GOT3 (cell line): Measurements from ENCODE around the gene METRN.
"Not testable (repeated sequence)": the region's sequence is repeated elsewhere in the genome, so short reads cannot be mapped to it uniquely, and the experiment has no call there.

Experiments
- DNase-seq: peaks from one replicate; lab custom pipeline; 2025; ENCODE audit warnings: mixed read lengths; lab: John Stamatoyannopoulos, UW

The METRN gene

DNA sequence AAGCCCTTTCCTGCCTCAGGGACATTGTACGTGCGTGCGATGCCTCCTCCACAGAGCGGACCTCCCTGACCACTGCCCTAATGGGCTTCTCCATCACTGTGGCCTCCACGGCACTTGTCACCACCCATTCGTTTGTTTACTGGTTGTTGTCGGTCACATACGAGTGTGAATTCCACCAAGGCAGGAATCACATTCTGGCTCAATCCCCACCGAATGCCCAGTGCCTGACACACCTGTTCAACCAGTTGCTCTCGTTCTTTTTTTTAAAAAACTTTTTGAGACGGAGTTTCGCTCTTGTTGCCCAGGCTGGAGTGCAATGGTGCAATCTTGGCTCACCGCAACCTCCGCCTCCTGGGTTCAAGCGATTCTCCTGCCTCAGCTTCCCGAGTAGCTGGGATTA is 23.7 kb upstream of the METRN start:
- not testable (repeated sequence) for DNase-seq

DNA sequence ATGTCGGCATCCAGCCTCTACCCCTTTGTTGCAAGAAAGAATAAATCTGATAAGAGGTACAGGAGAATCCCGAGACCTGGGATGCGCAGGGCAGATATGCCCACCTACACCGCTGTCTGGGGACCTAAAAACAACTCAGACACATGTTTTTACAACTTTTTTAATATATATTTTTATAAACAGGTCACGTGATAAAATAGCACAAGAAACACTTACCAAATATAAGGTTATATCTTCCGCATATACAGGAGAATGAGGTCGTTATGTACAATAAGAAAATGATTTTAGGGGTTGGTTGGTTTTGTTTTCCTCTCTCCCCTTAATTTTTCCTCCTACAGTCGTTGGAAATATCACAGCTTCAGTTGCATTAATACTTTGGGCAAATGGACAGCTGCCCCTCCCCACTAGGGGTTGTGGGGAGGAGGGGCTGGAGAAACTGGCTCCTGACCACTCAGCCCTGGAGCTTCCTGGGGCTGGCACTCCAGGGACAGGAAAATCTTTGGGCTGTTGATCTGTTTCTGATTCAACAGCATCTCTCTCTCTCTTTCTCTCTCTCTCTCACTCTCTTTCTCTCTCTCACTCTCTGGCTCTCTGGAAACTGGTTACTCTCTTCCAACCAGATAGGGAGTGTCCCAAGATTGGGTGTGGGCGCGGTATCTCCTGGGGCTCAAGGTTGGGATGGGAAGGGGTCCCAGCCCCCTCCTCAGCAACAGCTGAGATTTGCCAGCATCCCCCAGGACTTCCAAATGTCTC is 22.4 kb upstream of the METRN start:
- no peak for DNase-seq

DNA sequence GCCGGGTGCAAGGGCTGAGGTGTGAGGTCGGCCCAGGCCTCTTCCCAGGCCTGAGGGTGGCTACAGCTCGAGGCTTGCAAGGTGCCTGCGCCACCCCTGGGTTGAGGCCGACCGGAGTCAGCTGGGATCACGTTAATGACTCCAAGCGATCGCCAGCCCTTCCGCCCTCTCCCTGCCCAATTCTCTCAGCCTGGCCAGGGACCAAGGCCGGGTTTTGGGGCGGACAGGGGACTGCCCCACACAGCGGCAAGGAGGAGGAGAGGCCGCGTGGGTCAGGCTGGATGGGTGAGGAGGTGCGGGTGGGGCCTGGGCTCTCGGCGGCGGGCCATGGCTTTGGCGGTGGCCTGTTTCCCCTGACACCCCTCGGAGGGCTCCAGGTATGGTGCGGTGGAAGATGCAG is 21.6 kb upstream of the METRN start:
- DNase-seq = no peak

DNA sequence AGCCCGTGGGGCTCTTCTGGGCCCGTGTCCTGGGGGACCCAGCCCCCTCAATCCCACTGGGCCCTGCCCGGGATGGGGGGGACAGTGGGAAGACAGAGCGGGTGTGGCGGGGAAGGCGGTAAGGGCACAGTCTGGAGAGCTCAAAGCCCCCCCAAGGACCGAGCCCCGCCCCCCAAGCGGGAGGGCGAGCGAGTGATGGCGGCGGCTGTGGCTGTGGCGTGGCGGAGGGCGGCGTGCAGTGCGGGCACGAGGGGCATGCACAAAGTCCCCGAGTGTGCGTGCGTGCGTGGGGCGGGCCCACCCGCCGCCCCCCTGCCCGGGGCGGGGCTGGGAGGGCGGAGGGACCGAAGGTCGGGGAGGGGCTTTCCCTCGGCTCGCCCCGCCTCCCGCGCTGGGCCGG is 21.2 kb upstream of the METRN start:
- DNase-seq = no peak

DNA sequence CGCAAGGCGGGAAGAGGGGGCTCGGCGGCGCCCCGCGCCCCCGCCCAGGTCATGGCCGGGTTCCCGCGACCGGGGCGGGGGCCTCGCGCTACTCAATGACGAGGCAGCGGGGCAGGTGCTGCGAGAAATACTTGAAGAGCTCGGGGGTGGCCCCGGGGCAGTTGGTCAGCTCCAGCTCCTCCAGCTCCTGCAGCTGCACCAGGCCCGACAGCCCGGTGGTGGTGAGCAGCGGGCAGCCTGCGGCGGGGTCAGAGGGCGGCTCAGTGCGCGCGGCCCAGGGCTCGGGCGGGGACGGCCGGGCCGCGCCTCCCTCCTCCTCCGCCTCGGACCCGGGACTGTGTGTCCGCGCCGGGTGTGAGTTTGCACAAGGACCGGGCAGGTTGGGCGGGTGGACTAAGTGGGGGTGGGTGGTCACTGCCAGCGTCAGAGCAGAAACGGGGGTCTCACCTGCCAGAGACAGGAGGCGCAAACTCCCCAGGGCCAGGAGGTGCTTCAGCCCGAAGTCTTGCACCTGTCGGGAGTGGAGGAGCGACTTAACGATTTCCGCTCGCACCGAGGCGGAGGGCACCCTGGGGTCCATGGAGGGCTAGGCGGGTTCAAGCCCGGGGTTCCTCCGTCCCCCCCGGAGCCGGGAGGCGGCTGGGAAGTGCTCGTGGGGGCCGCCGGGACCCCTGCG is 20.6 kb upstream of the METRN start:
- DNase-seq = no peak

DNA sequence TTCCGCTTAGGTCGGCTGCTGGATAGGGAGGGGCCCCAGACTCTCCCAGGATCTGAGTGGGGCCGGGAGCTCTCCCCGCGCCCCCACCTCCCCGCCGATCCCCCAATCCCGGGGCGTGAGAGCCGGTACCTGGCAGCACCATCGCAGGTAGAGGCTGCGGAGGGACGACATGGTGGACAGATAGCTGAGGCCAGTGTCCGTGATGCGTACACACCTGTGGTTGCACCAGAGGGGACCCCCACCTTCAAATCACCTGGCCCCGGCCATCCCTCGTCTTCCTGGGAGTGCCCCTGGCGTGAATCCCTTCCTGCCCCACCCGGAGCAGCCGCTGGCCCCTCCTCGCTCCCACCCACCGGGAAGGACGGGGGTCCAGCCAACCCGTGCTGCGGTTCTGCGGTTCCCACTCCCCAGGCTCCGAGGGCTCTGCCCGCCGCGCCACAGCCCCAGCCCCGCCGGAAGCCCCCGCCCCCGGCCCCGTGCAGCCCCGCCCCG is 20.0 kb upstream of the METRN start:
- DNase-seq = no peak

DNA sequence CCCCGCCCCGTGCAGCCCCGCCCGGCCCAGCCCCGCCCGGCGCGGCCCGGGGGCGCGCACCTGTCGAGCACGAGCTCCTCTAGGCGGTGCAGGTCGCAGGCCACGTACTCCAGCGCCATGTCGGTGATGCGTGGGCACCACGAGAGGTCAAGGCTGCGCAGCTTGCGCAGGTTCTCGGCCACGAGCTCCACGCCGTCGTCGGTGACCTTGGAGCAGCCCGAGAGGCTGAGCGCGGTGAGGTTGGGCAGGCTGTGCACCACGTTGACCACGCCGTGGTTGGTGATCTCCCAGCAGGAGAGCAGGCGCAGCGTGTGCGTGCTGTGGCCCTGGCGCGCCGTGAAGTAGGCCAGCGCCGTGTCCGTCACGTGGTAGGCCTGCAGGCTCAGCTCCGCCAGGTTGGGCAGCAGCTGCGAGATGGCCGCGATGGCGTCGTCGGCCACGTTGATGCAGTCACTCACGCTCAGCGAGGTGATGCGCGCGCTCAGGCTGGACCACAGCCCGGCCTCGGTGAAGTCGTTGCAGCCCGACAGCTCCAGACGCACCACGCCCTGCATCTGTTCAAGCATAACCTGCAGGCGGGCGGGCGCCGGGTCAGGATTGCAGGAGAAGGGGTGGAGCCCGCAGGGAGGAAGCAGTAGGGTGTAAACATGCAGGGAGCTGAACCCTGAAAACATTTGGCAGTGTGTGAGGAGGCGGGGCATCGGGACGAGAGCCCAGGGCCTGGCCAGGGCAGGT is 19.4 kb upstream of the METRN start:
- DNase-seq = no peak

DNA sequence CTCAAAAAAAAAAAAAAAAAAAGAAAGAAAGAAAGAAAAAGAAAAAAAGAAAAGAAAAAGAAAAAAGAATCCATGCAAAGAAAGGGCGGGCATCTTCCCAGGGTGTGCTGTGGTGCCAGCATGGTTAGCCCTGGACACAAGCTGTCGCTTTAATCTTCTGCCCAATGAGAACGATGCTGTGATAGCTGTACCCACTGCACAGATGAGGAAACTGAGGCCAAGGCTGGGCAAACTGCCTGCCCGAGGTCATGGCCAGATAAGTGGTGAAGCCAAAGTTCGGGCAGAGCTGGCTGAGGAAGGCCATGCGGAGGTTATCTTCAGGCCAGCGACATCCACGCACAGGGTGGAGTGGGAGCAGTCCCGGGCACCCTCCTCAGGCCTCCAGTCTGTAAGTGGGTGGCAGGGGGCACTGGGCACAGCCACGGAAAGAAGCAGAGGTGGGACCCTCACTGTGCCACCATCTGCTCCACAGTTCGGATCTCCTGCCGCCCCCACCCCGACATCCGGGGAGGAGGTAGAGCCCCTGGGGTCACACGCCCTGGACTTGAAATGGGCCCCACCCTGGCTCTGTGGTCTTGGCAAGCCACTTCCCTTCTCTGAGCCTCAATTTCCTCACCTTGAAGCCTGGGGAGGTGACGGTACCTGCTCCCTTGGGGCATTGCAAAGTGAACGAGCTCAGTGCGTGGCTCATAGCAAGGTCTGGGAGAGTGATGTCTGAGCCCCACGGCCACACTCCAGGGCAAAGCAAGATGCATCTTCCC is 15.8 kb upstream of the METRN start:
- DNase-seq = no peak

DNA sequence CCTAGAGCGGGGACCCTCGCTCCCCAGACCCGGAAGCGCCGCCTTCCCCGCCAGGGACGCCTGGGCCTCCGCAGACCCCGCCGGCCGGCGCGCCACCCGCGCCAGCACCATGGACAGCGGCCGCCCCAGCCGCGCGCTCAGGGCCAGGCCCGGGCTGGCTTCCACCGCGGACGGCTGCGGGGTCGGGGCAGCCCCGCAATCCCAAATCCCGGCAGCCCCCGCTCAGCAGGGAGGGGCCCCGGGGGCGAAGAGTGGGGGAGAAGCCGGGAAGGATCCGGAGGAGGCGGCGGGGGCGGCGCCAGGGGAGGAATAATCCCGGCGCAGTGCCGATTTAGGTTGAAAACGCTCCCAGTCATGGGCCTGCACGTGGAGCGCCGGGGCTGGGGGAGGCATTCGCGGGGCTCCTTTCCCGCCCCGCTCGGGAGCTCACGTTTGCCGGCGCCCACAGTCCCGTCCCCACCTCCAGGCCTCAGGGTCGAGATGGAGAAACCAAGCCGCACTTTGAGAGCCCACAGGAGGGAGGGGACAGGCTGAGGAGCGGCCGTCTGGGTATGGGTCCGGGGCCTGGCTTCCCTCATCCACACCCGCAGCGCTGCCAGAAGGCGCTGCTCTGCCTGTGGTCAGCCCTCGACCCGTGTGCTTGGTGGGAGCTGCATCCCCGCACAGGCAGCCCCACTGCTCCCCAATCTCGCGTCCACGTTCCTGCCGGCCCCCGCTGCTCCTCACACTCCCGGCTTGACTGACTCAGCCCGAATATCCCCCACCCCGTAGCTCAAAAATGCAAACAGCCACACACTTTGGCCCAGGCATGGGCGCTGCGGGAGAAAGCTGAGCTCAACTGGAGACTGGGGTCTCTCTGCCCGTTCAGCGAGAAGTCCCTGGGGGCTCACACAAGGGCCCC is 14.0 kb upstream of the METRN start:
- DNase-seq = no peak

DNA sequence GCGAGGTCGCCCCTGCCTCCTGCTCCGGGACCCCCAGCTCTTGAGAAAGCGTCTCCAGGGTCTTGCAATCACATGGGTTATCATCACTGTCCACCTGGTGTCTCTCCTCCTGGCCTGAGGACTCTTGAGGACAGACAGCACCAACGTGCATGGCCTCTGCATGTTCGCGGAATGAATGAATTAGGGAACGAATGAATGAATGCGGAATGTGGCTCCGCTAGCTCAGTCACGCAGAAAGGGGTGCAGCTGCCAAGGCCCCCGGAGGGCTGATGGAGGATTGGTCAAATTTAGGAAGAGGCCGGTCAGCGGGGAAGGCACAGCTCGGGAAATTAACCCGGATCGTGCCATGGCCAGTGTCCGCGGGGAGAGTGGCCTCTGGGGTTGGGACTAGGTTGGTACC is 12.6 kb upstream of the METRN start:
- no peak for DNase-seq

DNA sequence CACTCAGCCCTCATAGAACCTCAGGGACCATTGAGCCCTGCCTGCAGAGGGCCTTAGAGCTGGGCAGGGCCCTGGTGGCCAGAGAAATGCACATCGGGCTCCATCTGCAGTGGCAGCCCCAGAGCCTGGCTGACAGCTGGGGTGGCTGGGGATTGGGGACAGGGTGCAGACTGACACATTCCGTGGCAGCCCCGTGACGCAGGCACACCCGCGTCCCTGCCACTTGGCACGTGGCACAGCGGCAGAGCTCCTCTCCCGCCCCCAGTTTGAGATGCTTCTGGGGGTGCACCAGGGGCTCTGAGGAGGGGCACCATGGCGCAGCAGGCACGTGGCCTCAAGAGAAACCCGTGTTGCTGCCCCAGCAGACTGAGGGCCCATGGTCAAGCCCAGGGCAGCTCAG is 11.5 kb upstream of the METRN start:
- DNase-seq = no peak

DNA sequence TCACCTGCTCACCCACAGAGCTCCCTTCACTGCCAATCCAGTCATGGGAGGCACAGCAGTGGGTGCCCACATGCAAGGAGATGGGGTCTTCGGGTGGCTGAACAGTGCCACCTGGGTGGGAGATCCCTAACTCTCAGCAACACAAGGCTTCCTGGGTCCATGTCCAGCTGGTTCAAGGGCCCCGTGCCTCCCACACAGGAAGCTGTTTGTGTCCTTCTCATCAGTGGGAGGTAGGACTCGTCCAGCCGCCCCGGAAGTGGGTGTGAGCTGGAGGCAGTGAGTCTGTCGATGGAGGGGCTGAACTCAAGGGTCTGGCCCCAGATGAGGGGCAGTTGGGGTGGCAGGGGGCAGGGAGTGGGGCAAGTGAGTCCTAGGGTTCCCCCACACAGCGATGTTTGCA is 10.9 kb upstream of the METRN start:
- DNase-seq = no peak

DNA sequence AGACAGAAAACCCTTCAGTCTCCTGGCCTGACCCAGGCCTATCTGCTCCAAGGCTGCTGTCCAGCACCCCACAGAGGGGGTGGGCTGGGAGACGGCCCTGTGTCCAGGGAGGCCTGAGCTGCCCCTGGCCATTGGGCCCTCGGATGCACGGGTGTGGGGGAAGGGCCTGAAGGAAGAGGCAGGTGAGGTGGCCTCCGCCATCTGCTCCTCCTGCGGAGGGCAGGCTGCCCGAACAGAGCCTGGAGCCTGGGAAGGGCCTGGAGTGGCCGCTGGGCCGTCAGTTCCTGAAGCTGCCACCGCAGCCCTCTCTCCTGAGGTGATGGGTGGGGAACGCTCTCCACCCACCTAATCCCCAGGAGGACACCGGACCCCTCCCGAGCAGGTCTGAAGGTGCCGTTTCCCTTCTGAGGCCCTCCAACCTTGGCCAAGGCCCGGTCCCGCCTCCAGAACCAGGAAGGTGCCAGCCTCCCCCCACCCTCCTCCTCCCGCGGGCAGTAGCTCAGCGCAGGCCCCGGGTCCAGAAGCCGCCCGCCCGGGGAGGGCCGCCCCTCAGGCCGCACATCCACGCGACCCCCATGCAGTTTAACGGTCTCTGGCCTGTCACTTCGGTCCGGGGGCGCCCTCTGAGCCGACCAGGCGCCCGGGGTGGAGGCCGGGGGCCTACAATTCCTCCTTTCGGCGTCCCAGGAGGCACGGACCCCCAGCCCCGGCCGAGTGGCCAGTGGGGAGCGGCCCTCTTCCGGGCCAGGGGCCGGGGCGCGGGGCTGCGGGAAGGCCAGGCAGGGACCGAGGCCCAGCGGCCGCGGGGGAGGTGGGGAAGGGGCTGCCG is 10.2 kb upstream of the METRN start:
- no peak for DNase-seq

DNA sequence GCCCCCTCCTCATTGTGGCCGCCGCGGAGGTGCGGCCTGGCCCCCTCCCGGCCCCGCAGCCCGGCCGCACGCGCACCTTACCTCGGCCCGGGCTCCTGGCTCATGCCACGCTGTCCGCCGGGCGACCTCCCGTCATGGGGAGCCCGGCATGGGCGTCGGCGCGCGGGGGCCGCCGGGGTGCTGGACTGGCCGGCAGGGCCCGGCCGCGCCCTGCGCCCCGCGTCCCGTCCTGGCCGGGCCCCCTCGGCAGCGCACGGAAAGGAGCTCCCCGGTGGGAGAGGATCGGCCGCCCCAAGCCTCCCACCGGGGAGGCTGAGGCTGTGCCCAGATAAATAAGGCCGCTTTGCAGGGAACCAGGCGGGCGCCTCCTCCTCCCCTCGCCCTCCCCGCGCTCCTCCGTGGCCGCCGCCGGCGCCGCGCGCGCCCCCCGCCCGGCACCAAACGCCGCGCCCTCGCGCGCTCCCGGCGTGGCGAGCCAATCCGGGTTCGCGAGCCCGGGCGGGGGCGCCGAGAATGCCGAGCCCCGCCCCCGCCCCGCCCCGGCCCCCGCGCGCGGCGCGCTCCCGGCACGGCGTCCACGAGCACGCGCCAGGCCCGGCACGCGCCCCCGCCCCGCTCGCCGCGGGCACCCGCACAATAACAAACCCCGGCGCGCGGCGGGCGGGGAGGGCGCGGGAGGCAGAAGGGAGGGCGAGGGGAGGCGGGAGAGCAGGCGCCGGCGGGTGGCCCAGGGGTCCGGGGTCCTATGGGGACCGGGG is 9.3 kb upstream of the METRN start, which contains the start of gene FBXL16:
TSS of gene FBXL16 (minus strand) at position 371 of the 758 bp plus-strand sequence. CDS start 8,396 bp downstream, outside the sequence.
- DNase-seq = no peak

DNA sequence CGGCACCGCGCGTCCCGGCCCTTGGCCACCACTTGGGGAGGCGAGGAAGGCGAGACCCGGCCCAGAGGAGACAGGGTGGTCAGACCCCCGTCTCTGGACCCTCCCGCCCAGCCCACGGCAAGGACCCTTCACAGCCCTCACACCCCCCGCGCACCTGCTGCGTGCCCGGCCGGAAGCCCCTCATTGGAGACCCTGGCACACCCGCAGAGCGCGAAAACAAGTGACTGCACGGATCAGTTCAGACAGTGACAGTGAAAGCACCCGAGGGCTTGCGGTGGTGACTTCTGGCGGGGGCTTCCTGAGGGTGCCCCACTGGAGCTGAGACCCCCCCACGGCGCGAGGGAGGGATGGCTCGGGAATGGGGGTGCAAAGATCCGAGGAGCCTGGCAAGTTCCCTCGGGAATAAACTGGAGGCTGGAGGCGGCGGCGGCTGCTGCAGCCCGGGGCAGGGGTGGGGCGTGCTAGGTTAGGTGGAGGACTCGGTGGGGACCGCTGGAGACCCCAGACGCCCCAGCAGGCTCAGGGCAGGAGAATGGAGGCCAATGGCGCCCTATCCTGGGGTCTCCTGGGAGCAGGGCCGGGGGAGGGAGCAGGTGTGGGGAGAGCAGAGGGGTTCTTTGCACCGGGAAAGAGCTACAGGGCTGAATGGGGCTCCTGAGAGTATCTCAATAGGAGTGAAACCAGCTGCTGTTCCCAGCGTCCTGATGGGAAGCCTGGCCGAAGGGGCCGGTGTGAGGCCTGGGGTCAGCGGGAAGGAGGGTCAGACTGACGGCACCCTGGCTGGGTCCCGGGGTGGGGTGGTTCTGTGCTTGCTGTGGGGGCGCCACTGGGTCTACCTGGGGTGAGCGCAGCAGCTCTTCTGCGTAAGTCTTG is 8.5 kb upstream of the METRN start:
- no peak for DNase-seq

DNA sequence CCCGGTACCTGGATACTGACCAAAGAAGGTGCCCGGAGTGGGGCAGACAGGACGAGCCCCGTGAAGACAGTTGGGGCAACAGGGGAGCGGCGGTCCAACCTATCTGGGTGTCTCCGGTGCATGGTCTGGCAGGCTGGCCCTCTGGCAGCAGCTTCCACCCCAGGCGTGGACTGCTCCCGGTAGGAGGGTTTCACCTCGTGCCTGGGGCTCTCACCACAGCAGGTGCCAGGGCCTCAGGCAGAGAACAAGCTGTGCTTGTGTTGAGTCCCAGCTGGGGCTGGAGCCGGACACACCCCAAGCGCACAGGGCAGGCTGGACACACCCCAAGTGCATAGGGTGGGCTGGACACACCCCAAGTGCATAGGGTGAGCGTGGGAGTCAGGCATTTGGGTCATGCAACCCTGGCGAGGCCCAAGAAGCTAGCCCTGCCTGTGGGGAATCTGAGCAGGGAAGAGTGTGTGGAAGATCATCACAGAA is 7.8 kb upstream of the METRN start:
- DNase-seq = no peak

DNA sequence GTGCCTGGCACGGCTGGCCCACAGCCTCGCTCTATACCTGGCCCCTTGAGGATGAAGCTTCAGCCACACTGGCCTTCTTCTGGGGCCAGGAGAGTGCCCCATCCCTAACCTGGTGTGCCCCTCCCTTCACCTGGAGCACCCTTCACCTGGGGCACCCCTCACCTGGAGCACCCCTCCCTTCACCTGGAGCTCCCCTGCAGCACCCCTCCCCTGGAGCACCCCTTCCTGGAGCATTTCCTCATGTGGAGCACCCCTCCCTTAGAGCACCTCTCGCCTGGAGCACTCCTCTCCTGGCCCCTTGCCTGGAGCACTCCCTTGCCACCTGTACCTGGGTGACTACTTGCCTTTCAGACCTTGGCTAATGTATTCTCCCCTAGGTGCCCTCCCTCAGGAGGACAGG is 6.9 kb upstream of the METRN start:
- DNase-seq = no peak

DNA sequence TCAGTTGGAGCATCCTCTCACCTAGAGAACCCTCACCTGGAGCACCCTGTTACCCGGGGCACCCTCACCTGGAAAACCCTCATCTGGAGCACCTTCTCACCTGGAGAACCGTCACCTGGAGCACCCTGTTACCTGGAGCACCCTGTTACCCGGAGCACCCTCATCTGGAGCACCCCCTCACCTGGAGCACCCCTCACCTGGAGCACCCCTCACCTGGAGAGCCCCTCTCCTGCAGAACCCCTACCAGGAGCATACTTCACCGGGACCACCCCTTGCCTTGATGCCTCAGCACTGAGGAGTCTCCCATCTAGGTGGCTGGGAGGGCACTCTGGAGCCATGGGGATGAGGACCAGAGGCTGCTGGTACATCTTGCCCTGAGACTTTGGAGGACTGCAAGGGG is 6.0 kb upstream of the METRN start:
- DNase-seq = no peak
